HEK293T (cell line): ENCODE measurements around the gene UNC79.
"Not testable (repeated sequence)": the region's sequence is repeated elsewhere in the genome, so short reads cannot be mapped to it uniquely, and the experiment has no call there.

Source experiments
- CTCF ChIA-PET: fragments of 350-600 bp; formaldehyde crosslinking; extraction: SDS; loops from one replicate; lab custom pipeline; 2021; ENCODE audit warnings: antibody characterized with exemption, inconsistent platforms; lab: Yijun Ruan, JAX
- POLR2A ChIA-PET: fragments of 350-600 bp; formaldehyde crosslinking; extraction: SDS; loops from one replicate; lab custom pipeline; 2020; ENCODE audit warnings: antibody characterized with exemption, inconsistent platforms; lab: Yijun Ruan, JAX
- DNase-seq: peaks from one replicate; pipeline ENCODE4 v3.0.0; 2012; ENCODE audit warnings: mixed read lengths; ENCODE audit errors: extremely low spot score
- ARNT ChIP-seq: fragments of 450-650 bp; IDR thresholded peaks from 2 replicates; pipeline ENCODE4 v1.6.1; 2017; ENCODE audit warnings: mild to moderate bottlenecking
- BHLHE40 ChIP-seq: fragments of 450-650 bp; IDR thresholded peaks from 2 replicates; pipeline ENCODE4 v1.6.1; 2016; ENCODE audit warnings: mild to moderate bottlenecking, moderate library complexity, borderline replicate concordance
- CTBP1 ChIP-seq: fragments of 450-650 bp; IDR thresholded peaks from 2 replicates; pipeline ENCODE4 v1.6.1; 2016; ENCODE audit warnings: borderline replicate concordance
- ELF4 ChIP-seq: fragments of 450-650 bp; IDR thresholded peaks from 2 replicates; pipeline ENCODE4 v1.6.1; 2017; ENCODE audit warnings: antibody characterized with exemption
- FOXA1 ChIP-seq: fragments of 450-650 bp; IDR thresholded peaks from 2 replicates; pipeline ENCODE4 v1.6.1; 2016; ENCODE audit warnings: mild to moderate bottlenecking
- FOXK2 ChIP-seq: fragments of 450-650 bp; IDR thresholded peaks from 2 replicates; pipeline ENCODE4 v1.6.1; 2016; ENCODE audit warnings: mild to moderate bottlenecking
- FOXM1 ChIP-seq: fragments of 450-650 bp; IDR thresholded peaks from 2 replicates; pipeline ENCODE4 v1.6.1; 2017; ENCODE audit warnings: mild to moderate bottlenecking, borderline replicate concordance
- HDGF ChIP-seq: fragments of 450-650 bp; IDR thresholded peaks from 2 replicates; pipeline ENCODE4 v1.6.1; 2017; ENCODE audit warnings: antibody characterized with exemption, borderline replicate concordance
- L3MBTL2 ChIP-seq: fragments of 450-650 bp; conservative IDR thresholded peaks from 2 replicates; pipeline ENCODE4 v1.6.1; 2016; ENCODE audit warnings: mild to moderate bottlenecking
- LEF1 ChIP-seq: fragments of 450-650 bp; IDR thresholded peaks from 2 replicates; pipeline ENCODE4 v1.6.1; 2017; ENCODE audit warnings: mild to moderate bottlenecking, borderline replicate concordance
- NFRKB ChIP-seq: fragments of 450-650 bp; IDR thresholded peaks from 2 replicates; pipeline ENCODE4 v1.6.1; 2016; ENCODE audit warnings: mild to moderate bottlenecking, moderate library complexity
- SP1 ChIP-seq: fragments of 450-650 bp; IDR thresholded peaks from 2 replicates; pipeline ENCODE4 v1.6.1; 2017
- SUZ12 ChIP-seq: fragments of 450-650 bp; IDR thresholded peaks from 2 replicates; pipeline ENCODE4 v1.6.1; 2016; ENCODE audit warnings: mild to moderate bottlenecking
- TARDBP ChIP-seq: fragments of 450-650 bp; IDR thresholded peaks from 2 replicates; pipeline ENCODE4 v1.6.1; 2016
- ZNF384 ChIP-seq: fragments of 450-650 bp; IDR thresholded peaks from 2 replicates; pipeline ENCODE4 v1.6.1; 2016
- TF ChIP-seq, protein P1 (sequence below): fragments of 450-650 bp; IDR thresholded peaks from 2 replicates; pipeline ENCODE4 v1.6.1; 2016

UNC79 gene

DNA sequence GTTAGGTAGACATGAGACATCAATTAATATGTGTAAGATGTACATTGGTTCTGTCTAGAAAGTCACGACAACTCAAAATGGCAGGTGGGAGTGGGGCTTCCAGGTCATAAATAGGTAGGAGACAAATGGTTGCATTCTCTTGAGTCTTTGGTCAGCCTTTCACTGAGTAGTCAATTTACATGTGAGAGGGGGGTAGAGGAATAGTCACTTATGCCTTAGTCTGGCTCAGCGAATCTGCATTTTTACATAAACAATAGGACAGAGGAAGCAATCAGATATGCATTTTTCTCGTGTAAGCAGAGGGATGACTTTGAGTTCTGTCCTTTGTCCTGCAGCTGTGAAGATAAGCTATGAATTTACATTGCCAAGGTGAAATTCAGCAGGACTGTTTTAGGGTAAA is 27.8 kb upstream of the UNC79 start:
- POLR2A ChIA-PET, result no interaction called here
- no peak for DNase-seq
- CTCF ChIA-PET, result interaction anchor here (1.0 kb wide), 1 partner anchor 8 kb away, joined by 4 read pairs; no protein-coding TSS in a partner anchor
- TF ChIP-seq ARNT, result no peak
- TF ChIP-seq SUZ12, result no peak
- TF ChIP-seq ZNF384, result no peak
- no peak for TF ChIP-seq ELF4
- no peak for TF ChIP-seq HDGF

DNA sequence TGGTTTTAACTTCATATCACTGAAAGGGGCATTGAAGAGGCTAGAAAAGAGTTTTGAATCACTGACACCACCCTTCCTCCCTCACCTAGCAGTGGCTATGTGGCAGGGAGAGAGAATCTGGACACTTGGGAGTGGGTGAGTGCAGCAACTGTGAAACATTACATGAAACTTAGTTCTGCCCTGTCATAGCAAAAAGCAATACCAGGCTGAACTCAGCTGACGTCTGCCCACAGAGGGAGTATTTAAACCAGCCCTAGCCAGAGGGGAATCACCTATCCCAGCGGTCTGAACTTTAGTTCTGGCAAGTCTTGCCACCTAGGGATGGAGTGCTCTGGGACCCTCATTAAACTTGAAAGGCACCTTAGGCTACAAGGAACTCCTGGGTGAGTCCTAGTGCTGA is 20.7 kb upstream of the UNC79 start:
- no peak for TF ChIP-seq FOXM1
- no peak for TF ChIP-seq NFRKB
- no peak for TF ChIP-seq FOXA1
- no peak for TF ChIP-seq HDGF
- no peak for TF ChIP-seq L3MBTL2
- no peak for TF ChIP-seq ARNT
- TF ChIP-seq LEF1, result no peak
- no peak for TF ChIP-seq ZNF384
- TF ChIP-seq FOXK2, result no peak
- no peak for TF ChIP-seq BHLHE40
- TF ChIP-seq SUZ12, result no peak
- TF ChIP-seq TARDBP, result no peak
- TF ChIP-seq CTBP1, result no peak
- no peak for TF ChIP-seq ELF4
- no peak for TF ChIP-seq SP1
- TF ChIP-seq, protein P1, sequence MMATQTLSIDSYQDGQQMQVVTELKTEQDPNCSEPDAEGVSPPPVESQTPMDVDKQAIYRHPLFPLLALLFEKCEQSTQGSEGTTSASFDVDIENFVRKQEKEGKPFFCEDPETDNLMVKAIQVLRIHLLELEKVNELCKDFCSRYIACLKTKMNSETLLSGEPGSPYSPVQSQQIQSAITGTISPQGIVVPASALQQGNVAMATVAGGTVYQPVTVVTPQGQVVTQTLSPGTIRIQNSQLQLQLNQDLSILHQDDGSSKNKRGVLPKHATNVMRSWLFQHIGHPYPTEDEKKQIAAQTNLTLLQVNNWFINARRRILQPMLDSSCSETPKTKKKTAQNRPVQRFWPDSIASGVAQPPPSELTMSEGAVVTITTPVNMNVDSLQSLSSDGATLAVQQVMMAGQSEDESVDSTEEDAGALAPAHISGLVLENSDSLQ, result no peak
- no peak for DNase-seq
- ChIA-PET POLR2A (no interaction called here), CTCF (no interaction called here)

DNA sequence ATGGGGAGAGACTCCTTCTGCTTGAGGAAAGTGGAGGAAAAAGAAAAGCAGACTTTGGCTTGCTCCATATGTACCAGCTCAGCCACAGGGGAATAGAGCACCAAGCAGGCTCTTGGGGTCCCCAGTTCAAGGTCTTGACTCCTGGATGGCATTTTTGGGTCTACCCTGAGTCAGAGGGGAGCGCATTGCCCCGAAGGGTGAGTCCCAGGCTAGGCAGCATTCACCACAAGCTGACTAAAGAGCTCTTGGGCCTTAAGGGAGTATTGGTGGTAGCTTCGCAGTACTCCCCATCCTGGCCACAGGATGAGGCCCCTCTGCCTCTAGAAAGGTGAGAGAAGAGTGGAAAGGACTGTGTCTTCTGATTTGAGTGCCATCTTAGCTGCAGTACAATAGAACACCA is 19.8 kb upstream of the UNC79 start:
- ChIA-PET CTCF (no interaction called here), POLR2A (interaction anchor here (0.5 kb wide), 1 partner anchor 29 kb away, joined by 3 read pairs; no protein-coding TSS in a partner anchor)
- TF ChIP-seq SUZ12, result no peak
- no peak for TF ChIP-seq ZNF384
- TF ChIP-seq CTBP1, result no peak
- TF ChIP-seq FOXK2, result no peak
- TF ChIP-seq BHLHE40, result no peak
- no peak for TF ChIP-seq LEF1
- TF ChIP-seq L3MBTL2, result no peak
- TF ChIP-seq ARNT, result no peak
- TF ChIP-seq NFRKB, result no peak
- TF ChIP-seq ELF4, result no peak
- no peak for TF ChIP-seq SP1
- DNase-seq, result no peak

DNA sequence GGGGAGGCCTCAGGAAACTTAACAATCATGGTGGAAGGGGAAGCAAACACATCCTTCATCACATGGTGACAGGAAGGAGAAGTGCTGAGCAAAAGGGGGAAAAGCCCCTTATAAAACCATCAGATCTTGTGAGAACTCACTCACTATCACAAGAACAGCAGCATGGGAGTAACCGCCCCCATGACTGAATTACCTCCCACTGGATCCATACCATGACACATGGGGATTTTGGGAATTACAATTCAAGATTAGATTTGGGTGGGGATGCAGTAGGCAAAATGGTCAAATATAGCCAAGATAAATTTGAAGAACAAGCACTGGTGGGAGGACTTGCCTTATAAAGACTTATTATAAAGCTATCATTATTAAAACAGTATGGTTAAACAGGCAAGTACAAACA is 5.6 kb upstream of the UNC79 start:
- POLR2A ChIA-PET, DNase-seq, CTCF ChIA-PET: not testable (repeated sequence)

DNA sequence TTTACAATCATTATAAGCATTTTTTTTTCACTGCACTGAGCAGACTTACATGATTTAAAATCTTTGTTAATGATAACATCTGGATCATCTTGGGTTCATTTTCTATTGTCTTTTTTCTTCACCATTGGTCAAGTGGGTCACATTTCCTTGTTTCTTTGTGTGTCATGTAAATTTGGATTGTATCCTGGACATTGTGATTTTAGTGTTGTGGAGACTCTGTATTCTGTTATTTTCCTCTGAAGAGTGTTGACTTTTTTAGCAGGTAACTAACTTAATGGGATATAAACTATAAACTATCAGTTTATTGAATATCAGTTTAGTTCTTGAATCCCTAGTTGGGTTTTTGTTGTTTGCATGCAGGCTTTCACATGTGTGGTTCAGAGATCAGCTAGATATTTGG is 4.0 kb upstream of the UNC79 start:
- no peak for DNase-seq
- ChIA-PET CTCF (no interaction called here), POLR2A (no interaction called here)
- TF ChIP-seq BHLHE40, result no peak
- TF ChIP-seq, protein P1, result no peak
- TF ChIP-seq ELF4, result no peak
- no peak for TF ChIP-seq SP1
- TF ChIP-seq ARNT, result no peak
- TF ChIP-seq HDGF, result no peak
- TF ChIP-seq FOXA1, result no peak
- no peak for TF ChIP-seq LEF1
- no peak for TF ChIP-seq ZNF384
- no peak for TF ChIP-seq FOXK2
- TF ChIP-seq TARDBP, result no peak
- TF ChIP-seq L3MBTL2, result no peak
- TF ChIP-seq CTBP1, result no peak
- no peak for TF ChIP-seq NFRKB

DNA sequence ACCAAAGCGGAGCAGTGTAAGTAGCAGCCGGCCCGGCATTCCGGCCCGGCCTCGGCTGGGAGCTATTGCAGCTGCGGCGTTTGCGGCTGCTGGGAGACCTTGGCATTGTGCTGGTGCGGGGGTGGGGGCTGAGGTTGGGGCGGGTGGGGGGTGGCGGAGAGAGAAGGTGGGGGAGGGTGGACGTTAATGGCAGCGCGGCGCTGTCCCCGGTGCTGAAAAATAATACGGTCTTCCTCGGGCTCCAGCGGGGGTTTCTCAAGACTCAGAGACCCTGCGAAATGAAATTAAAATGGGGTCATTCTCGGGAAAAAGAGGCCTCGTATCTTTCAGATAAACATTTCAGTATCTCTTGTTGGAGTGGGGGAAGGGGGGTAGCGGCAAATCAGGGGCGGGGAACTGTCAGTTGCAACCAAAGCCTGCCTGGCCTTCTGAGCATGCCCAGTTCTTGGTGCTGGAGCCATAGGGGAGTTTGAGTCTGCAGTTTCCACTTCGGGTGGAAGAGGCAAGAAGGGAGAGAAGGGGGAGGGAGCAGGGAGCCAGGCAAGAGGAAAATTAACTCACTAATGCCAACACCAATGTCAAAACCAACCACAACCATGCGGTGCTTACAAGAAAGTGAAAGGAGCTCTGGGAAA is 414 bp downstream of the UNC79 start:
- TF ChIP-seq BHLHE40 (no peak), FOXA1 (no peak), L3MBTL2 (no peak), SUZ12 (no peak)
- TF ChIP-seq, protein P1, result no peak
- CTCF ChIA-PET, result no interaction called here
- POLR2A ChIA-PET, result no interaction called here
- DNase-seq, result peak; percentile 42

DNA sequence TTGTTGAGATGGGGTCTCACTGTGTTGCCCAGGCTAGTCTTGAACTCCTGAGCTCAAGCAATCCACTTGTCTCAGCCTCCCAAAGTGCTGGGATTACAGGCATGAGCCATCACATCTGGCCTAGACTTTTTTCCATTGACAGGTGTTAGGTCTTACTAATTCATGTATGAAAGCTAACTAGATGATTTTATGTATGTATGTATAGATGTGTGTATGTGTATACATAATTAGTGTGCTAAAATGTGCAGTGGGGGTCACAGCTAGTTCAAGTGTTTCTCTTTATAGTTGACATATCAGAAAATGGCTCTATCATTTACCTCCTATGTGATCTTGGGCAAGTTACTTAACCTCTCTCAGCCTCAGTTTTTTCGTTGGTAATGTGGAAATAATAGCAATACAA is 23.5 kb downstream of the UNC79 start:
- CTCF ChIA-PET, result no interaction called here
- no peak for DNase-seq
- TF ChIP-seq SUZ12 (no peak), SP1 (no peak), ELF4 (no peak), NFRKB (no peak), TARDBP (no peak), FOXM1 (no peak), LEF1 (no peak), CTBP1 (no peak), FOXA1 (no peak), ARNT (no peak), HDGF (no peak), L3MBTL2 (no peak), BHLHE40 (no peak), ZNF384 (no peak), FOXK2 (no peak)
- TF ChIP-seq, protein P1, result no peak
- POLR2A ChIA-PET, result no interaction called here
